Neuronal stem cell (in vitro differentiated cells): ENCODE data around the gene GRK6.
A peak's percentile ranks its signal among the peaks of the same experiment; 100 is the strongest.

Experiments
- DNase-seq: peaks from one replicate; pipeline ENCODE4 v3.0.0-alpha.2; 2013; ENCODE audit warnings: low spot score
- H2AFZ ChIP-seq: one replicate; pipeline ENCODE4 v1.6.1; 2013; ENCODE audit warnings: mild to moderate bottlenecking, low read length, inconsistent platforms
- H2AK5ac ChIP-seq: 2 replicates; pipeline ENCODE4 v1.6.1; 2013; ENCODE audit warnings: low read depth, mild to moderate bottlenecking, inconsistent platforms, low read length, moderate library complexity, mixed read lengths
- H2BK120ac ChIP-seq: 2 replicates; pipeline ENCODE4 v1.6.1; 2013; ENCODE audit warnings: low read depth, mild to moderate bottlenecking, inconsistent platforms, low read length, moderate library complexity, mixed read lengths
- H2BK12ac ChIP-seq: one replicate; pipeline ENCODE4 v1.6.1; 2013; ENCODE audit warnings: low read length, inconsistent platforms
- H2BK15ac ChIP-seq: 2 replicates; pipeline ENCODE4 v1.6.1; 2013; ENCODE audit warnings: mild to moderate bottlenecking, low read length, inconsistent platforms, mixed read lengths
- H2BK5ac ChIP-seq: one replicate; pipeline ENCODE4 v1.6.1; 2013; ENCODE audit warnings: inconsistent platforms, mild to moderate bottlenecking, low read length, moderate library complexity
- H3K14ac ChIP-seq: one replicate; pipeline ENCODE4 v1.6.1; 2013; ENCODE audit warnings: low read length, inconsistent platforms
- H3K18ac ChIP-seq: 2 replicates; pipeline ENCODE4 v1.6.1; 2013; ENCODE audit warnings: low read length, inconsistent platforms
- H3K23ac ChIP-seq: 2 replicates; pipeline ENCODE4 v1.6.1; 2013; ENCODE audit warnings: low read depth, mild to moderate bottlenecking, mixed read lengths, low read length, inconsistent platforms; ENCODE audit not compliant: poor library complexity
- H3K27ac ChIP-seq: replicated peaks from 3 replicates; pipeline ENCODE4 v1.5.1; 2013; ENCODE audit warnings: low read length, inconsistent platforms
- H3K27me3 ChIP-seq, 3 experiments: 2 replicates each; pipeline ENCODE4 v1.6.1; 2013; ENCODE audit warnings: low read length in 3 of 3, mild to moderate bottlenecking in 2 of 3, inconsistent platforms in 1 of 3, low read depth in 1 of 3, mixed read lengths in 1 of 3, moderate library complexity in 1 of 3; ENCODE audit not compliant: control insufficient read depth in 3 of 3, insufficient read depth in 3 of 3
- H3K36me3 ChIP-seq, 2 donors: replicated peaks in 1 of 2; 2 replicates each; pipeline ENCODE4 v1.6.1; 2013; ENCODE audit warnings: low read length in 2 of 2; ENCODE audit not compliant: control insufficient read depth in 2 of 2, insufficient read depth in 2 of 2
- H3K4ac ChIP-seq: 2 replicates; pipeline ENCODE4 v1.6.1; 2013; ENCODE audit warnings: inconsistent platforms, mild to moderate bottlenecking, low read length, moderate library complexity
- H3K4me1 ChIP-seq, 2 donors: 1 replicate in 1 of 2; 2 replicates in 1 of 2; pipeline ENCODE4 v1.6.1; 2013; ENCODE audit warnings: low read length in 2 of 2, low read depth in 1 of 2; ENCODE audit not compliant: control insufficient read depth in 2 of 2, insufficient read depth in 1 of 2
- H3K4me2 ChIP-seq: one replicate; pipeline ENCODE4 v1.6.1; 2013; ENCODE audit warnings: mild to moderate bottlenecking, low read length, inconsistent platforms; ENCODE audit not compliant: insufficient read depth, poor library complexity, severe bottlenecking
- H3K4me3 ChIP-seq, 2 donors: 2 replicates each; pipeline ENCODE4 v1.5.1; 2013; ENCODE audit warnings: low read length in 2 of 2, mild to moderate bottlenecking in 2 of 2, inconsistent platforms in 1 of 2, moderate library complexity in 1 of 2
- H3K79me1 ChIP-seq: one replicate; pipeline ENCODE4 v1.6.1; 2013; ENCODE audit warnings: low read depth, mild to moderate bottlenecking, inconsistent platforms, low read length, moderate library complexity
- H3K9ac ChIP-seq: one replicate; pipeline ENCODE4 v1.6.1; 2013; ENCODE audit warnings: mild to moderate bottlenecking, low read depth, low read length, inconsistent platforms; ENCODE audit not compliant: poor library complexity
- H3K9me3 ChIP-seq, 2 donors: replicated peaks in 1 of 2; 2 replicates each; pipeline versions ENCODE3 to v1.6.1; 2013; ENCODE audit warnings: low read length in 2 of 2, mild to moderate bottlenecking in 2 of 2, inconsistent platforms in 1 of 2, low read depth in 1 of 2, mixed read lengths in 1 of 2, moderate library complexity in 1 of 2; ENCODE audit not compliant: control insufficient read depth in 2 of 2, insufficient read depth in 1 of 2
- H4K8ac ChIP-seq: one replicate; pipeline ENCODE4 v1.6.1; 2013; ENCODE audit warnings: low read depth, mild to moderate bottlenecking, inconsistent platforms, low read length, moderate library complexity
- H4K91ac ChIP-seq: one replicate; pipeline ENCODE4 v1.6.1; 2013; ENCODE audit warnings: low read length, low read depth, mild to moderate bottlenecking, inconsistent platforms; ENCODE audit not compliant: poor library complexity
- WGBS, 2 donors: extraction: QIAGEN DNeasy Blood & Tissue Kit; methylation state at CpG; one replicate each; pipeline ENCODE4 v1.1.7; 2013; ENCODE audit warnings: missing lambda C conversion rate in 2 of 2, mixed read lengths in 1 of 2; ENCODE audit not compliant: insufficient read length in 2 of 2, insufficient replicate concordance in 1 of 2; ENCODE audit errors: extremely low coverage in 2 of 2; 5-methylcytosine and 5-hydroxymethylcytosine counted together

The GRK6 gene

DNA sequence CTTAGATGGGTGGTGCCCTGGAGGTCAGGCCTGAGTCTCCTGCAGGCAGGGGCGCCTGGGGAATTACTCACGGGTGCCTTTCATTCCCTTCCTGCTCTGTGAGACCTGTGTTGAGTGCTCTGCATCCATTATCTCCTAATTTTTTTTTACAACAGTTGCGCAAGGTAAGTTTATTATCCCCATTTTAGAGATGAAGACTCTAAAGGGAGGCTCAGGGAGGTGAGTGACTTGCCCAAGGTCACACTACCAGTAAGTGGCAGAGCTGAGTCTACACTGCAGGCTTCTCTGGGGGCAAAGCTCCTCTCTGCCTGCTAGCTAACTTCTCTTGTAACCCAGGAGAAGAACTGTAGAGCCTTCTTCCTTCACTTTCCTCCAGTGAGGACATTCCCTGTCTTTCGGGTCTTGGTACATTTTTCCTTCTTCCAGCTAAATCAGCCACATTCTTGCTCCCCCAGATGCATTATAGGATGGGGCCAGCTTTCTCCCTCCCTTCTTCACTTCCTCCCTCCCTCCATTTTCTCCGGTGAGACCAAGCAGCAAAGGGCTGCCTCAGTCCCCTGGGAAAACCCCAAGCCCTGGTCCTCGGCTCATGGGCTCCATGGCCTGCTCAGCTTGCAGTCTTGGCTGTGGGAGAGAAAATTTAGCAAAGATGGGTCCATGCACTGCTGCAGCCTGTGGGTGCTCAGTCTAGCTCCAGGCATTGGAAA is 21.9 kb downstream of the GRK6 start:
- no peak overlapping the region for H4K91ac ChIP-seq
- H3K4me3 ChIP-seq = no peak overlapping the region
- peak overlapping the region; percentile 99 for H3K18ac ChIP-seq
- no CpG with 5 or more reads among the region's 6 CpGs for WGBS, 2 donors
- no peak overlapping the region for H3K9ac ChIP-seq
- no peak overlapping the region for H2BK12ac ChIP-seq
- peaks cover 0 to 2% (median 0%) of the 10 kb centered on the region in 3 experiments for H3K27me3 ChIP-seq
- no peak overlapping the region for H2BK5ac ChIP-seq
- no peak overlapping the region for H3K4ac ChIP-seq
- peaks cover 26 to 30% of the 10 kb centered on the region in 2 donors for H3K4me1 ChIP-seq
- no peaks in the 10 kb centered on the region for H3K9me3 ChIP-seq
- no peak for DNase-seq
- H2BK120ac ChIP-seq = no peak overlapping the region
- peaks cover 0 to 19% of the 10 kb centered on the region in 2 donors for H3K36me3 ChIP-seq
- H2AFZ ChIP-seq = no peak overlapping the region
- H3K27ac ChIP-seq = peak overlapping the region; percentile 89
- H4K8ac ChIP-seq = no peak overlapping the region
- H2AK5ac ChIP-seq = peak overlapping the region; percentile 82
- peak overlapping the region; percentile 54 for H3K4me2 ChIP-seq
- no peak overlapping the region for H3K23ac ChIP-seq
- peaks cover 2% of the 10 kb centered on the region for H3K79me1 ChIP-seq
- H3K14ac ChIP-seq = no peak overlapping the region
- H2BK15ac ChIP-seq = peak overlapping the region; percentile 22

DNA sequence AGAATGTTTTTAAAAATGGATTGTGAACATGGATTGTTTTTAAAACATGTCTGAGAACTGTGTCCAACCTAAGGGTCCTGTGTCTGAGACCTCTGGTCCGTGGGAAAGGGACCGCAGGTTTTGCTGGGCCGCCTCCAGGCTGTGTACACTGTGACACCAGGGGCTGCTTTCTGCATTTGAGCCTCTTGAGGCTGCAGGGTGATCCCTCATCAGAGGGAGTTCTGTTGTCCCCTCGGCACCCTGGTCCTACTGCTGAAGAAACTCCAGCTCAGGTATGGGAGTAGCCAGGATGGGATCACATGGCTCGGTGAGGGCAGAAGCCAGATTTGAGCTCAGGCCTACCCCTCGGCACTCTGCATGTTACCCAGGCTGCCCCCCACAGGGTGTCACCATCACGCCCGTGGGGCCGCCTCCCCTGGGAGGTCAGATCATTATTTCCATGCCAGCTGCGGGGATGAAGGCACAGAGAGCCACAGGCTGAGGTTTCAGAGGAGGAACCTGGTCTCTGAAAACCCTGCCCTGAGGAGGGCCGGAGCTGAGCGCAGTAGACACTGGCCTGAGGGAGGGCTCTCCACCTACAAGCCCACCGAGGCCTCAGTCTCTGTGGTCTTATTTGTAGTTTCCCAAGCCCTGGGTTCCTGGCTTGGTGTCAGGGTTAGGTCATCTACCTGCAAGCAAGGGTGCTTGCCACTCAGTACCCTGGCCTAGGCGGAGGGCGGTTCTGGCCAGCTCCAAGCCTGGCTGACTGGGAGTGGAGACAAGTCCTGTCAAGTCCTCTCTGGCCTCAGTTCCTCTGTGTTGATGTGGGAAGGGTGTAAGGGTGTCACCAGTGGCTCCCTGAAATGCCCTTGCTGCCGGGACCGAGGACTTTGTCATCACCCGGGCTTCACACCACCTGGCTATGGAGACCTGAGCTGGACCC is 22.9 kb downstream of the GRK6 start:
- H3K4me1 ChIP-seq = peaks cover 29 to 30% of the 10 kb centered on the region in 2 donors
- no peak overlapping the region for H3K4me2 ChIP-seq
- H3K4ac ChIP-seq = no peak overlapping the region
- no peaks in the 10 kb centered on the region for H3K9me3 ChIP-seq
- no peak overlapping the region for H2BK5ac ChIP-seq
- H3K9ac ChIP-seq = no peak overlapping the region
- H3K4me3 ChIP-seq = no peak overlapping the region
- H3K23ac ChIP-seq = peak overlapping the region; percentile 52
- DNase-seq = no peak
- H2BK12ac ChIP-seq = no peak overlapping the region
- H2BK120ac ChIP-seq = no peak overlapping the region
- H3K14ac ChIP-seq = no peak overlapping the region
- no peak overlapping the region for H2BK15ac ChIP-seq
- H2AK5ac ChIP-seq = peak overlapping the region; percentile 95
- no peak overlapping the region for H4K91ac ChIP-seq
- no peak overlapping the region for H4K8ac ChIP-seq
- H3K36me3 ChIP-seq = peaks cover 0 to 25% of the 10 kb centered on the region in 2 donors
- peaks cover 3% of the 10 kb centered on the region for H3K79me1 ChIP-seq
- H2AFZ ChIP-seq = no peak overlapping the region
- H3K27me3 ChIP-seq = peaks cover 0 to 2% (median 0%) of the 10 kb centered on the region in 3 experiments
- no CpG with 5 or more reads among the region's 18 CpGs for WGBS, 2 donors
- H3K27ac ChIP-seq = no peak overlapping the region
- H3K18ac ChIP-seq = peak overlapping the region; percentile 74

DNA sequence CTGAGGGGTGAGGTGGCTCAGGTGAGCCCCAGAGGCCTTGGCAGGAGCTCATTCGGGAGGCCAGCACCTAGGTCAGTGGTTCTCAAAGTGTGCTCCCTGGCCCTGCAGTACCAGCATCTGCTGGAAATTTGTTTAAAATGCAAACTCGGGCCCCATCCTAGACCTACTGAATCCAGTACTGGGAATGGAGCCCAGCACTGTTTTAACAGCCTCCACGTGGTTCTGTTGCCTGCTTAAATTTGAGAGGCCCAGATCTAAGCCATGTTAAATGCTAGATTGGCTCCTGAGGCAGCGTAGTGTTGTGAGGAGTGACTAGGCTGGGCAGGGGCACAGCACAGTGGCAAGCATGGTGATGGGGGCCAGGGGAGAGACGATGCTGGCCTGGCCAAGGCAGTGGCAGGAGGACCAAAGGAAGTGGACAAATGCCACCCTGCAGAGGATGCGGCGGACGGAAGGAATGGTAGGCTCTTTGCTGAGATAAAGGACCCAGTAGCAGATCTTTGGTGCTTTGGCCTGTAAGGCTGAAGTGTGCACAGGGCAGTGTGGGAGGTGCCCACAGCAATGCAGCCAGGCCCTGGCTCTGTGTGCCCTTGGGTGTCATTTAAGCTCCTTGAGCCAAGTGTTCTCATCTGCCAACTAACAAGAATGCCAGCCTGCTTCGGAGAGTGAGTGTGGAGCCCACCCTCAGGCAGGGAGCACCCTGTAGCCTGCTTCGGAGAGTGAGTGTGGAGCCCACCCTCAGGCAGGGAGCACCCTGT is 24.4 kb downstream of the GRK6 start:
- H2BK15ac ChIP-seq = no peak overlapping the region
- peaks cover 7% of the 10 kb centered on the region for H3K79me1 ChIP-seq
- no peak overlapping the region for H3K18ac ChIP-seq
- H3K14ac ChIP-seq = no peak overlapping the region
- peaks cover 0 to 35% of the 10 kb centered on the region in 2 donors for H3K36me3 ChIP-seq
- no peak overlapping the region for H3K9ac ChIP-seq
- no peak overlapping the region for H3K4ac ChIP-seq
- DNase-seq = no peak
- no peak overlapping the region for H3K4me2 ChIP-seq
- no peak overlapping the region for H3K23ac ChIP-seq
- no peak overlapping the region for H4K91ac ChIP-seq
- no peak overlapping the region for H3K27ac ChIP-seq
- H2BK120ac ChIP-seq = no peak overlapping the region
- no CpG with 5 or more reads among the region's 10 CpGs for WGBS, 2 donors
- no peak overlapping the region for H2AFZ ChIP-seq
- H3K4me1 ChIP-seq = peaks cover 24 to 26% of the 10 kb centered on the region in 2 donors
- H3K9me3 ChIP-seq = no peaks in the 10 kb centered on the region
- no peak overlapping the region for H3K4me3 ChIP-seq
- H2BK12ac ChIP-seq = no peak overlapping the region
- no peak overlapping the region for H2BK5ac ChIP-seq
- H3K27me3 ChIP-seq = peaks cover 0 to 2% (median 0%) of the 10 kb centered on the region in 3 experiments
- no peak overlapping the region for H2AK5ac ChIP-seq
- no peak overlapping the region for H4K8ac ChIP-seq
